ENCODE results near the gene PTCSC3. TPM values are rescaled to one million over a fixed set of nuclear protein-coding genes. Genes with fewer than 3 reads are reported as not detected.

PTCSC3 gene
- not detected in 2 replicates for total RNA-seq

DNA sequence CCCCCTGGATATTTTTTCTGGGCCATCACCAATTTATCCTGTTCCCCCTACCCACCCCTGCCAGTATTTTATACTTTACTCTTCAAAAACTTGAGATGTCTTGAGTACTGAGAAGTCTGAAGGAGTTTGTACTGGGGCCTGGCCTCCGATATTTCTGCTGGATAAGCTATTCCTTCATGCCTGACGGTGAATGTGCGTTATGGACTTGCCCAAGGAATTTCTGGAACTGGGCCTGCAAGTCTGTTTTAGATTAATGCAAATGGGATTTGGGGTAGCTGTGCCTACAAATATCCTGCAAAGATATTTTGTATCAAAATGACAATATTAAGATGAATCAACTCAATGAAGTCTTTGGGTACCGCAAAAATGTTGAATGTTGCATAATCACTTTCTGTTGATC is at the start of gene PTCSC3:
TSS of gene PTCSC3 (minus strand) at position 199 of the 400 bp plus-strand sequence.

Other genes with a start within 250 kb of the PTCSC3 start
- gene MBIP, start 143.9 kb upstream of the PTCSC3 start, total RNA-seq = 14.5 and 15.1 TPM in 2 replicates

All from hair follicle dermal papilla cell (primary cell).